ENCODE results near the gene FHAD1.

DNA sequence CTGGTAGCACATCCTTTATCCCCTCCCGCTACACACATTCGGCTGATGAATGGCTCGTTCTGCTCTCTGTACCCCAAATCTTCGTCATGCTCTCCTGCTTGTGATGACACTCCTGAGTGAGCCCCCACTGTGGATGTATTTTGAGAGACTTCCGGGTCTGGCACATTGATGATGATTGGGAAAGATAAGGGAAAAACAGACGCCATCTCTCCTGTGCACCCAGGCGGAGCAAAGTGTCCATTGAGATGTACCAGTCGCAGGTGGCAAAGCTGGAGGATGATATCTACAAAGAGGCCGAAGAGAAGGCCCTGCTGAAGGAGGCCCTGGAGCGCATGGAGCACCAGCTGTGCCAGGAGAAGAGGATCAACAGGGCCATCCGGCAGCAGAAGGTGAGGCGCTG lies 134.8 kb downstream of the FHAD1 start:
- no peak for TF ChIP-seq CTCF (IDR thresholded peaks at IDR 0.05; ENCODE audit: low read length)
- TF ChIP-seq EZH2phosphoT487 (IDR thresholded peaks at IDR 0.05; ENCODE audit: low read length): no peak

Measured in MM.1S (cell line).